Gastroesophageal sphincter (tissue), 3 donors: ENCODE data around the gene SIVA1.

ENCODE experiments used
- CTCF ChIP-seq, 4 experiments: fragments of 200-600 bp in 2 of 4; fragments of 450-650 bp in 2 of 4; sonication (generic) in 1 of 4; IDR thresholded peaks; one replicate each; pipeline ENCODE4 v1.5.1; 2017 to 2019; ENCODE audit warnings: antibody characterized with exemption in 4 of 4, mild to moderate bottlenecking in 2 of 4, moderate library complexity in 2 of 4
- EP300 ChIP-seq: sonication (generic); formaldehyde crosslinking; IDR thresholded peaks from one replicate; pipeline ENCODE4 v1.6.1; 2017; ENCODE audit warnings: antibody characterized with exemption, mild to moderate bottlenecking
- POLR2A ChIP-seq, 2 donors: fragments of 450-650 bp; IDR thresholded peaks; one replicate each; pipeline ENCODE4 v1.6.1; 2017; ENCODE audit warnings: antibody characterized with exemption in 2 of 2, mild to moderate bottlenecking in 2 of 2, moderate library complexity in 1 of 2
- POLR2AphosphoS5 ChIP-seq: sonication (generic); formaldehyde crosslinking; IDR thresholded peaks from one replicate; pipeline ENCODE4 v1.6.1; 2017; ENCODE audit warnings: antibody characterized with exemption

DNA sequence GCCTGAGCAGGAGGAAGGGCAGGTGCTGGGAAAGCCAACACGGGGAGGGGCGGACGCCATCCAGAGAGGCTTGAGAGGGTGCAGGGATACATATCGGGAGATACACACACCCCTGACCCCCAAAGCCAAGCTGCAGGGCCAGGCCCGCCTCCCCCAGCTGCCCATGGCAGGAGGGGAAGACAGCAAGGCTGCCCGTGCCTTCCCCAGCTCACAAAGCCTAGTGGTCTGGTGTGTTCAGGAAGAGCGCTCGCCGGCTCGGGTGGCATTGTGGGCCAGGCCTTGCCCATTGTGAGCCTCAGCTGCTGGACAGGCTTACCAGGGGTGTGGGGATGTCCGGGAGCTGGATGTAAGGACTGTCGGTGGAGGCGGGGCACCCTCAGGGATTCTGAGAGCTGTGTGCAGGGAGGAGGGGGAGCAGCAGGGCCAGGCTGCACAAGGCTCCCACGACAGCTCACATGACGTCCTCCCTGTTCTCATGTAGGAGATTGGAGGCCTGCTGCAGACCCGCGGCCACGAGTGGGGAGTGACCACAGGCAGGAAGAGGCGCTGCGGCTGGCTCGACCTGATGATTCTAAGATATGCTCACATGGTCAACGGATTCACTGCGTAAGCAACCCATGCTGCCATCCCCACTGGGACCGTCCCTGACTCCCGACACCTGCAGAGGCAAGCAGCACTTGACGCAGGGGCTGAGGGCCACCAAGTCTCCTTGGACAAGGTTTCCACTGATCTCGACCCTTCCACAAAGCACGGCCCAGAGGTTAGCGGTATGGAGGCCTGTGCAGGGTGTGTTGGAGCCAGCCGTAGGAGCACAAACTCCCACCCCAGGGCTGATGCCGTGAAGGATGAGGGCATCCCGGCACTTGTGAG lies 10.1 kb upstream of the SIVA1 start:
- no peak for TF ChIP-seq POLR2A (IDR thresholded peaks at IDR 0.05)
- TF ChIP-seq CTCF (IDR thresholded peaks at IDR 0.05), result no peak
- no peak for TF ChIP-seq POLR2AphosphoS5
- no peak for TF ChIP-seq EP300
